AG10803 (cell line): ENCODE data around the gene CTNND2.

Source experiments
- DNase-seq: peaks from one replicate; pipeline ENCODE4 v3.0.0; 2010; ENCODE audit warnings: low read depth
- H3K4me3 ChIP-seq: 2 replicates; pipeline ENCODE4 v1.5.1; 2011; ENCODE audit warnings: mild to moderate bottlenecking, low read length, control low read depth
- CTCF ChIP-seq: conservative IDR thresholded peaks from 2 replicates; pipeline ENCODE4 v1.5.1; 2011; ENCODE audit warnings: mild to moderate bottlenecking, low read length, control low read depth, inconsistent platforms

Gene CTNND2

GRCh38 chr5:11760934-11761603 lies 143.2 kb downstream of the CTNND2 start:
- H3K4me3 ChIP-seq = no peak overlapping the region
- no peak for DNase-seq
- no peak for TF ChIP-seq CTCF

- H3K4me3 ChIP-seq = no peak overlapping the region
- TF ChIP-seq CTCF = no peak
- DNase-seq = no peak
Observed at GRCh38 chr5:11758321-11758720, 145.9 kb downstream of the CTNND2 start.

GRCh38 chr5:11757661-11758060 lies 146.6 kb downstream of the CTNND2 start:
- DNase-seq = no peak
- TF ChIP-seq CTCF = no peak

GRCh38 chr5:11737010-11737409 lies 167.2 kb downstream of the CTNND2 start:
- TF ChIP-seq CTCF = no peak
- no peak overlapping the region for H3K4me3 ChIP-seq

More at GRCh38 chr5:11757661-11758060, 146.6 kb downstream of the CTNND2 start:
- no peak overlapping the region for H3K4me3 ChIP-seq

GRCh38 chr5:11734369-11734768 lies 169.9 kb downstream of the CTNND2 start:
- H3K4me3 ChIP-seq = no peak overlapping the region
- DNase-seq = no peak
- TF ChIP-seq CTCF = no peak

More at GRCh38 chr5:11737010-11737409, 167.2 kb downstream of the CTNND2 start:
- no peak for DNase-seq

- no peak for TF ChIP-seq CTCF
- no peak overlapping the region for H3K4me3 ChIP-seq
- DNase-seq = no peak
Observed at GRCh38 chr5:11733840-11734192, 170.4 kb downstream of the CTNND2 start.

GRCh38 chr5:11733185-11733839 lies 170.9 kb downstream of the CTNND2 start:
- H3K4me3 ChIP-seq = no peak overlapping the region
- DNase-seq = no peak
- TF ChIP-seq CTCF = no peak
